ENCODE results near the gene EIF2B1.
A peak's percentile ranks its signal among the peaks of the same experiment; 100 is the strongest.

EIF2B1 gene

DNA sequence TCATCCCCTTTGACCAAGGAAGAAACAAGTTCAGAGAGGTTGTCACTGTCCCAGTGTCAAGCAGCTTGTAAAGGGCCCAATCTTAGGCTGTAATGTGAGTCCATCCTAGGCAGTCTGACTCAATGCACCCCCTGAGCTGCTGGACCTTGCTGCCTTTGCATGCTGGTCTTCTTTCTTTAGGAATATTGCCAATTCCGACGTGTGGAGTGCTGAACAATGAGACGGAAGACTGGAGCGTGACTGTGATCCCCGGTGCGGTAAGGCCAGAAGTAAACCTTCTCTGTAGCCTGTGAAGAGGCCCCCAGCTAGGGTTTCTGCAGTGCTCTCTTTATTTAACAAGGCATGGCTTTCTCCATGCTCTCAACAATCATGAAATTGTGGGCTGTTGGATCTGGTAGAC is 38.4 kb upstream of the EIF2B1 start:
- H3K27ac ChIP-seq: no peak overlapping the region
- H3K9me3 ChIP-seq (ENCODE audit: severe bottlenecking): no peaks in the 10 kb centered on the region
- no peaks in the 10 kb centered on the region for H3K27me3 ChIP-seq (ENCODE audit: insufficient read depth, low read depth, severe bottlenecking)
- DNase-seq: no peak
- H3K4me3 ChIP-seq (ENCODE audit: low read depth, low read length): peak overlapping the region; percentile 82
- H3K36me3 ChIP-seq: peaks cover 12% of the 10 kb centered on the region
- TF ChIP-seq, protein P1, sequence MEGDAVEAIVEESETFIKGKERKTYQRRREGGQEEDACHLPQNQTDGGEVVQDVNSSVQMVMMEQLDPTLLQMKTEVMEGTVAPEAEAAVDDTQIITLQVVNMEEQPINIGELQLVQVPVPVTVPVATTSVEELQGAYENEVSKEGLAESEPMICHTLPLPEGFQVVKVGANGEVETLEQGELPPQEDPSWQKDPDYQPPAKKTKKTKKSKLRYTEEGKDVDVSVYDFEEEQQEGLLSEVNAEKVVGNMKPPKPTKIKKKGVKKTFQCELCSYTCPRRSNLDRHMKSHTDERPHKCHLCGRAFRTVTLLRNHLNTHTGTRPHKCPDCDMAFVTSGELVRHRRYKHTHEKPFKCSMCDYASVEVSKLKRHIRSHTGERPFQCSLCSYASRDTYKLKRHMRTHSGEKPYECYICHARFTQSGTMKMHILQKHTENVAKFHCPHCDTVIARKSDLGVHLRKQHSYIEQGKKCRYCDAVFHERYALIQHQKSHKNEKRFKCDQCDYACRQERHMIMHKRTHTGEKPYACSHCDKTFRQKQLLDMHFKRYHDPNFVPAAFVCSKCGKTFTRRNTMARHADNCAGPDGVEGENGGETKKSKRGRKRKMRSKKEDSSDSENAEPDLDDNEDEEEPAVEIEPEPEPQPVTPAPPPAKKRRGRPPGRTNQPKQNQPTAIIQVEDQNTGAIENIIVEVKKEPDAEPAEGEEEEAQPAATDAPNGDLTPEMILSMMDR (IDR thresholded peaks at IDR 0.05; ENCODE audit: low read depth, low read length): no peak

DNA sequence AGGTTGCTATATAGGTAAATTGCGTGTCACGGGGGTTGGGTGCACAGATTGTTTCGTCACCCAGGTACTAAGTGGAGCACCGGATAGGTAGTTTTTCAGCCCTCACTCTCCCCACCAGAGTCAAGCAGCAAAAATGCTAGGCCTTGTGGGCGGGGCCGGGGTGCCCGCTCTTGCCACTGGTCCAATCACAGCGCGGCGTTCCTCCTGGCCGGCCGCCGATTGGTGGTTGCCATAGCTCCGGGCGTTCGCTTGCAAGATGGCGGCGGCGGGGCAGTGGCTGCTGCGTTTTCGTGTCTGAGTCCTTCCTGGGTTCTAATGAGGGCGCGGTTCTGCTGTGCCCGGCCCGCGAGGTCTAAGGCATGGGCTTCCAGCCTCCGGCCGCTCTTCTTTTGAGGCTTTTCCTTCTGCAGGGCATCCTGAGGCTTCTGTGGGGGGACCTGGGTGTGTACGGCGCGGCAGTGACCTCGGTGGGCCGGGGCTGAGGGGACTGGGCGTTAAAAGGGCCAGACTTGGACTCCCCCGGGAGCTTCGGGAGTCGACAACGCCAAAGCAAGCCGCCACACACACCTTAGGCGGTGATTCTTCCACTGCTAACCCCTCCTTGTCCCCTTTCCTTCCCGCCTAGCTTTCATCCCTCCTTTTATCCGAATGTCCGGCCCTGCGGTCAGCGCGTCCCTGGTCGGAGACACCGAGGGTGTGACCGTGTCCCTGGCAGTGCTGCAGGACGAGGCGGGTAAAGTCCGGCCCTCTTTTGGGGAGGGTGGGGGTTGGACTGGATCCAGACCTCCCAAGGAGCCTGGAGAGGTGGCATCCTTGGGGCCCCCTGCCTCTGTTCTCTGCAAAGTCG is 37.6 kb upstream of the EIF2B1 start, which contains the start of gene TCTN2:
TSS of gene TCTN2 (plus strand) at position 232 of the 847 bp plus-strand sequence. CDS start at position 360, 128 bp downstream.
- Histone ChIP-seq H3K9me3 (ENCODE audit: severe bottlenecking) (no peaks in the 10 kb centered on the region), H3K36me3 (peaks cover 9% of the 10 kb centered on the region), H3K4me3 (ENCODE audit: low read depth, low read length) (peak within 1 kb of the TSS; percentile 82), H3K27me3 (ENCODE audit: insufficient read depth, low read depth, severe bottlenecking) (no peaks in the 10 kb centered on the region), H3K27ac (peak within 1 kb of the TSS; percentile 44)
- peak; percentile 95 for DNase-seq
- TF ChIP-seq, protein P1 (IDR thresholded peaks at IDR 0.05; ENCODE audit: low read depth, low read length): no peak

DNA sequence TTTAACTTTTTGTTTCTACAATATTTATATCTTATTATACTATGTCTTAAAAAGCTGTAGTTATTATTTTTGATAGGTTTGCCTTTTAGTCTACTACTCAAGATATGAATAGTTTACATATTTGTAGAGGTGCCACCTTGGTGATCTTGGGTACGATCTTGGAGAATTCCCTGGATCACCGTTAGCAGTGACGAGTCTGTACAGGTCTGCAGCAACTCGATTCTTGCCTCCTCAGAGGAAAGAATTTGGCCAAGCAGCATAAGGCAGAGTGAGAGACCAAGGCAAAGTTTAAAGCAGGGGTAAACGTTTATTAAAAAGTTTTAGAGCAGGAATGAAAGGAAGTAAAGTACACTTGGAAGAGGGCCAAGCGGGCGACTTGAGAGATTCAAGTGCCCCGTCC is 34.3 kb upstream of the EIF2B1 start:
- no peak overlapping the region for H3K27ac ChIP-seq
- no peak overlapping the region for H3K4me3 ChIP-seq (ENCODE audit: low read depth, low read length)
- no peaks in the 10 kb centered on the region for H3K27me3 ChIP-seq (ENCODE audit: insufficient read depth, low read depth, severe bottlenecking)
- H3K9me3 ChIP-seq (ENCODE audit: severe bottlenecking): no peaks in the 10 kb centered on the region
- DNase-seq: no peak
- TF ChIP-seq, protein P1 (IDR thresholded peaks at IDR 0.05; ENCODE audit: low read depth, low read length): no peak
- H3K36me3 ChIP-seq: peaks cover 3% of the 10 kb centered on the region; the same call in 1 of the 2 replicates

DNA sequence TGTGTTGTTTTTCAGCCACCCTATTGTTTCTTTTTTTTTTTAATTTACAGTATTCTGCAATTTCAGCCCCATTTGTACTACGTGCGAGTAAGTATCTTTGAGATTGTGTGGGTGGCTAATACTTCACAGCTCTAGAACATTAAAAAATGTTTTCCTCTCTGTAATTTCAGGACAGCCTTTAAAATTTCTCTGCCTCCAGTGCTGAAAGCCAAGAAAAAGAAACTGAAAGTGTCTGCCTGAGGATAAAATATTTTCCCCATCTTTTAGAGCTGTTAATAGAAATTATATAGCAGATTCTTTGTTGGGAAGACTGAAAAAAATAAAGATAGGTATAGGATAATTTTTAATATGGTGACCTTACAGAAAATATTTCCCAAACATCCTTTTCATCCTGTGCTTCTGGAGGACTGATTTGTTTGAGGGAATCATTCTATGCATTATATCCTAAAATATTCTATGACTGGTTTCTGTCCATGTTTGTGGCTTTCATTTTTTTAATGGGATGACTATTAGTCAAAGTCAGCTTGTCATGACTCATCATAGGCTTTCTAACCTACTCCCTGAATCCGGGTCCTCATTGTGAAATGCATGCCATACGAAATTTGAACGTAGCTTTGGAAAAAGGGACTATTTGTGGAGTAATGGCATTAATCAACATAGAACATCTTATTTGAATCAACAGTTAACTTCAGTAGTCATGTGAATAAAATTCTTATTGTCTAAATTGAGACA is 26.7 kb upstream of the EIF2B1 start:
- Histone ChIP-seq H3K36me3 (peaks cover 26% of the 10 kb centered on the region), H3K27ac (no peak overlapping the region), H3K9me3 (ENCODE audit: severe bottlenecking) (no peaks in the 10 kb centered on the region), H3K27me3 (ENCODE audit: insufficient read depth, low read depth, severe bottlenecking) (no peaks in the 10 kb centered on the region), H3K4me3 (ENCODE audit: low read depth, low read length) (no peak overlapping the region)
- no peak for DNase-seq
- TF ChIP-seq, protein P1 (IDR thresholded peaks at IDR 0.05; ENCODE audit: low read depth, low read length): no peak

DNA sequence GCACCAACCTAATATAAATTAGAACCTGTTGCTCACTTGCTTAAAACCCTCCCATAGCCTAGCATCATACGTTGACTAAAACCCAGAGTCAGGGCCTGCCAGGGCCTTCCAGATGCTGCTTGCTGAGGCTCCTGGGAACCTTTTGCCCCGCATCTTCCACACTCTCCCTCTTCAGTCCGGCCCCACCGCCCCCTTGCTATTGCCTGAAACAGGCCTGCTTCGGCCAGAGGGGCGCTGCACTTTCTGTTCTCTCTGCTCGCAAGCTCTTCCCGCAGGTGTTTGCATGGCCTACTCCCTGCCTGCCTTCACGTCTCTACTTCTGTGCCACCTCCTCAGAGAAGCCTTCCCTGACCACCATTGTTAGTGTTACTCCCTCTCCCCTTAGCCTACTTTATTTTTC is 23.7 kb upstream of the EIF2B1 start:
- Histone ChIP-seq H3K36me3 (peaks cover 20% of the 10 kb centered on the region), H3K4me3 (ENCODE audit: low read depth, low read length) (no peak overlapping the region), H3K27ac (no peak overlapping the region), H3K27me3 (ENCODE audit: insufficient read depth, low read depth, severe bottlenecking) (no peaks in the 10 kb centered on the region), H3K9me3 (ENCODE audit: severe bottlenecking) (no peaks in the 10 kb centered on the region)
- TF ChIP-seq, protein P1 (IDR thresholded peaks at IDR 0.05; ENCODE audit: low read depth, low read length): no peak
- DNase-seq: no peak
